HL-60 (cell line): Measurements from ENCODE around the gene IL1B.

Source experiments
- DNase-seq, 2 experiments: peaks; one replicate each; pipeline ENCODE4 v3.0.0-alpha.2; 2010 to 2020; ENCODE audit warnings: low read depth in 1 of 2, low spot score in 1 of 2
- H3K27ac ChIP-seq: fragments of 250-450 bp; sonication (Bioruptor Pico); replicated peaks from 2 replicates; pipeline ENCODE4 v1.5.1; 2020; ENCODE audit warnings: mild to moderate bottlenecking, moderate library complexity
- H3K27me3 ChIP-seq: fragments of 250-450 bp; sonication (Bioruptor Pico); 2 replicates; pipeline ENCODE4 v1.5.1; 2021; ENCODE audit warnings: mild to moderate bottlenecking, moderate library complexity; ENCODE audit not compliant: insufficient read depth, poor library complexity, severe bottlenecking
- H3K4me3 ChIP-seq: replicated peaks from 2 replicates; pipeline ENCODE4 v1.5.1; 2011; ENCODE audit warnings: mild to moderate bottlenecking, control low read depth, low read length; ENCODE audit not compliant: insufficient read depth
- GABPA ChIP-seq: IDR thresholded peaks from 2 replicates; pipeline ENCODE4 v1.6.1; 2012; ENCODE audit warnings: low read depth
- POLR2AphosphoS5 ChIP-seq: IDR thresholded peaks from 2 replicates; pipeline ENCODE4 v1.6.1; 2012; ENCODE audit warnings: low read depth
- SPI1 ChIP-seq: IDR thresholded peaks from 2 replicates; pipeline ENCODE4 v1.6.1; 2012; ENCODE audit warnings: low read depth, mild to moderate bottlenecking, borderline replicate concordance
- TF ChIP-seq, protein P1 (sequence below): IDR thresholded peaks from one replicate; pipeline ENCODE4 v1.5.1; 2011; ENCODE audit warnings: low read length, control low read depth, inconsistent platforms; ENCODE audit not compliant: insufficient read depth
- TF ChIP-seq, protein P2 (sequence below): IDR thresholded peaks from 2 replicates; pipeline ENCODE4 v1.6.1; 2012; ENCODE audit warnings: low read depth; ENCODE audit not compliant: insufficient replicate concordance

IL1B gene

DNA sequence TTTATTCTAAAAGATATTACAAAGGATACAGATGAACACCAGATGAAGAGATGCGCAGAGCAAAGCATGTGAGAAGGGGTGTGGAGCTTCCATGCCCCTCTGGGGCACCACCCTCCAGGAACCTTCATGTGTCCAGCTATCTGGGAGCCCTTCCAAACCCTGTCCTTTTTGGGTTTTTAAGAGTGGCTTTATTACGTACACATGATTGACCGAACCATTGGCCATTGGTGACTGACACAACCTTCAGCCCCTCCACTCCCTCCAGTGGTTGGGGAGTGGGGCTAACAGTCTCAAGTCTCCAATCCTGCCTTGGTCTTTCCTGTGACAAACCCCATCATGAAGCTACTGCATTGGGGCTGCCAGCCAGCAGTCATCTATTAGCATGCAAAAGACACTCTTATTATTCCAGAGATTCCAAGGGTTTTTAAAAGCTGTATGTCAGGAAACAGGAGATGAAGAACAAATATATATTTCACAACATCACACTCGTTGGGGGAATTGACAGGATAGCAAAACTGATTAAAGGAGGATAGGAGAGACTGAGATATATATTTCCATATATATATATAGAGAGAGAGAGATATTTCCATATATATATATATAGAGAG is 19.4 kb downstream of the IL1B start:
- TF ChIP-seq, protein P1, sequence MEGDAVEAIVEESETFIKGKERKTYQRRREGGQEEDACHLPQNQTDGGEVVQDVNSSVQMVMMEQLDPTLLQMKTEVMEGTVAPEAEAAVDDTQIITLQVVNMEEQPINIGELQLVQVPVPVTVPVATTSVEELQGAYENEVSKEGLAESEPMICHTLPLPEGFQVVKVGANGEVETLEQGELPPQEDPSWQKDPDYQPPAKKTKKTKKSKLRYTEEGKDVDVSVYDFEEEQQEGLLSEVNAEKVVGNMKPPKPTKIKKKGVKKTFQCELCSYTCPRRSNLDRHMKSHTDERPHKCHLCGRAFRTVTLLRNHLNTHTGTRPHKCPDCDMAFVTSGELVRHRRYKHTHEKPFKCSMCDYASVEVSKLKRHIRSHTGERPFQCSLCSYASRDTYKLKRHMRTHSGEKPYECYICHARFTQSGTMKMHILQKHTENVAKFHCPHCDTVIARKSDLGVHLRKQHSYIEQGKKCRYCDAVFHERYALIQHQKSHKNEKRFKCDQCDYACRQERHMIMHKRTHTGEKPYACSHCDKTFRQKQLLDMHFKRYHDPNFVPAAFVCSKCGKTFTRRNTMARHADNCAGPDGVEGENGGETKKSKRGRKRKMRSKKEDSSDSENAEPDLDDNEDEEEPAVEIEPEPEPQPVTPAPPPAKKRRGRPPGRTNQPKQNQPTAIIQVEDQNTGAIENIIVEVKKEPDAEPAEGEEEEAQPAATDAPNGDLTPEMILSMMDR = no peak
- TF ChIP-seq POLR2AphosphoS5 = no peak
- TF ChIP-seq GABPA = no peak
- no peak for TF ChIP-seq SPI1
- TF ChIP-seq, protein P2, sequence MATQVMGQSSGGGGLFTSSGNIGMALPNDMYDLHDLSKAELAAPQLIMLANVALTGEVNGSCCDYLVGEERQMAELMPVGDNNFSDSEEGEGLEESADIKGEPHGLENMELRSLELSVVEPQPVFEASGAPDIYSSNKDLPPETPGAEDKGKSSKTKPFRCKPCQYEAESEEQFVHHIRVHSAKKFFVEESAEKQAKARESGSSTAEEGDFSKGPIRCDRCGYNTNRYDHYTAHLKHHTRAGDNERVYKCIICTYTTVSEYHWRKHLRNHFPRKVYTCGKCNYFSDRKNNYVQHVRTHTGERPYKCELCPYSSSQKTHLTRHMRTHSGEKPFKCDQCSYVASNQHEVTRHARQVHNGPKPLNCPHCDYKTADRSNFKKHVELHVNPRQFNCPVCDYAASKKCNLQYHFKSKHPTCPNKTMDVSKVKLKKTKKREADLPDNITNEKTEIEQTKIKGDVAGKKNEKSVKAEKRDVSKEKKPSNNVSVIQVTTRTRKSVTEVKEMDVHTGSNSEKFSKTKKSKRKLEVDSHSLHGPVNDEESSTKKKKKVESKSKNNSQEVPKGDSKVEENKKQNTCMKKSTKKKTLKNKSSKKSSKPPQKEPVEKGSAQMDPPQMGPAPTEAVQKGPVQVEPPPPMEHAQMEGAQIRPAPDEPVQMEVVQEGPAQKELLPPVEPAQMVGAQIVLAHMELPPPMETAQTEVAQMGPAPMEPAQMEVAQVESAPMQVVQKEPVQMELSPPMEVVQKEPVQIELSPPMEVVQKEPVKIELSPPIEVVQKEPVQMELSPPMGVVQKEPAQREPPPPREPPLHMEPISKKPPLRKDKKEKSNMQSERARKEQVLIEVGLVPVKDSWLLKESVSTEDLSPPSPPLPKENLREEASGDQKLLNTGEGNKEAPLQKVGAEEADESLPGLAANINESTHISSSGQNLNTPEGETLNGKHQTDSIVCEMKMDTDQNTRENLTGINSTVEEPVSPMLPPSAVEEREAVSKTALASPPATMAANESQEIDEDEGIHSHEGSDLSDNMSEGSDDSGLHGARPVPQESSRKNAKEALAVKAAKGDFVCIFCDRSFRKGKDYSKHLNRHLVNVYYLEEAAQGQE = no peak
- no peak for DNase-seq
- H3K27me3 ChIP-seq = no peaks in the 10 kb centered on the region
- no peak overlapping the region for H3K27ac ChIP-seq
- H3K4me3 ChIP-seq = no peak overlapping the region

DNA sequence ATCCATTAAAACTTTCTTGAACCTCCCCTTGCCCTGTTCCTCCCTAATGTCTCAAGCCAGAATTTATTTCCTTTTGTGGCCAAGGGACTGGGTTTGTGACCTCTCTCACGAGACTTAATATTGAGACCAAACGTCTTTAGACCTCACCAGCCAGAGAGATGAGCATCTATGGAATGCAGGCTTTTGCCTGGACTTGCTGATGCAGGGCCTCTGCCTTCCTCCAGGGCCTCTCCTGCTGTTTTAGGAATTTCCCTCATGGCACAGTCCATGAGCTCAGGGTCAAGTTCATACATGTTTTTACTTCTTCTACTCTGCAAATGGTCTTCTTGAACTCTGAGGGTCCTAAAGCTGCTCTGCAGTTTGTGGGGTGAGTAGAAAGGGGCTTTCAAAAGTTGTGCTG is 22.3 kb downstream of the IL1B start:
- DNase-seq = no peak
- Histone ChIP-seq H3K27me3 (no peaks in the 10 kb centered on the region), H3K27ac (no peak overlapping the region), H3K4me3 (no peak overlapping the region)
- no peak for TF ChIP-seq GABPA
- TF ChIP-seq, protein P2 = no peak
- TF ChIP-seq POLR2AphosphoS5 = no peak
- TF ChIP-seq SPI1 = no peak
- TF ChIP-seq, protein P1 = no peak

DNA sequence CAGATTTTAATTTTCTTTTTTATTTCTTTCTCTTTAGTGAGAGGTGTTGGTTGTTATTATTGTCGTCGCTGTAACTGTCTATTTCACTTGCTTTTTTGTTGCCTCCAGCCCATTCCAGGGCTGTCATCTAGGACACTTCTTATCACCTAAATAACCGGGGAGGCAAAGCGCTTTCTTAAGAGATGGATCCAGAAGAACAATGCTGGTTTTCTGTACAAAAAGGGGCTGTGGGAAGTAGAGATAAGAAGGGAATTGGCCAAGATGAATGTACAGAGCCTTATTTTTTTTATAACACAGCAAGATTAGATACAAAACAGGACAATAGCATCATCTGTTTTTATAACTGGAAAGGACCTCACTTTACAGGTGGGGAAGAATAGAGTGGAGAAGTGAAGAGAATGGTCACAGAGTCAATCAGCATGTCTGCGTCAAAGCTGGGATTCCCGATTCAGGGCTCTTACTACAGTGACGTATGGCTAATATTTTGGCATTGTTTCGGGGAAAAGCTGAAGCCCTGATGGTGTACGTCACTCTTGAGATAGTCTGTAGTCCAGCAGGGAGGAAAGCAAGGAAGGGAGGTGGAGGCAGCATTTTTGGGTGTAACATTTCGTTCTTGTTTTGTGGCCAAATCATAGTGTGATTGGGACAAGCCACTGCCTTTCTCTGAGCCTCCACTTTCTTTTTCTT is 23.2 kb downstream of the IL1B start:
- Histone ChIP-seq H3K4me3 (no peak overlapping the region), H3K27me3 (no peaks in the 10 kb centered on the region), H3K27ac (no peak overlapping the region)
- DNase-seq = no peak
- TF ChIP-seq GABPA = no peak
- TF ChIP-seq, protein P1 = no peak
- no peak for TF ChIP-seq SPI1
- TF ChIP-seq, protein P2 = no peak
- no peak for TF ChIP-seq POLR2AphosphoS5
